ENCODE results near the gene COL21A1. TPM values are rescaled to one million over a fixed set of nuclear protein-coding genes. Genes with fewer than 3 reads are reported as not detected.

Gene COL21A1
- total RNA-seq, 1 experiment from 2014 or later: 49.0 TPM

GRCh38 chr6:56051202-56051598 is 196.2 kb downstream of the COL21A1 start:
- TF ChIP-seq, protein P1, sequence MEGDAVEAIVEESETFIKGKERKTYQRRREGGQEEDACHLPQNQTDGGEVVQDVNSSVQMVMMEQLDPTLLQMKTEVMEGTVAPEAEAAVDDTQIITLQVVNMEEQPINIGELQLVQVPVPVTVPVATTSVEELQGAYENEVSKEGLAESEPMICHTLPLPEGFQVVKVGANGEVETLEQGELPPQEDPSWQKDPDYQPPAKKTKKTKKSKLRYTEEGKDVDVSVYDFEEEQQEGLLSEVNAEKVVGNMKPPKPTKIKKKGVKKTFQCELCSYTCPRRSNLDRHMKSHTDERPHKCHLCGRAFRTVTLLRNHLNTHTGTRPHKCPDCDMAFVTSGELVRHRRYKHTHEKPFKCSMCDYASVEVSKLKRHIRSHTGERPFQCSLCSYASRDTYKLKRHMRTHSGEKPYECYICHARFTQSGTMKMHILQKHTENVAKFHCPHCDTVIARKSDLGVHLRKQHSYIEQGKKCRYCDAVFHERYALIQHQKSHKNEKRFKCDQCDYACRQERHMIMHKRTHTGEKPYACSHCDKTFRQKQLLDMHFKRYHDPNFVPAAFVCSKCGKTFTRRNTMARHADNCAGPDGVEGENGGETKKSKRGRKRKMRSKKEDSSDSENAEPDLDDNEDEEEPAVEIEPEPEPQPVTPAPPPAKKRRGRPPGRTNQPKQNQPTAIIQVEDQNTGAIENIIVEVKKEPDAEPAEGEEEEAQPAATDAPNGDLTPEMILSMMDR (conservative IDR thresholded peaks at IDR 0.05; ENCODE audit: low read depth, low read length): no peak
- no peak for TF ChIP-seq EZH2 (IDR thresholded peaks at IDR 0.05; ENCODE audit: borderline replicate concordance, low read depth, low read length, poor library complexity, severe bottlenecking)
- POLR2A ChIA-PET (ENCODE audit: low non-redundant PET): interaction anchor here (0.6 kb wide), 1 partner anchor 107 kb away, joined by 4 read pairs; no protein-coding TSS in a partner anchor
- no peak overlapping the region for H3K4me3 ChIP-seq (ENCODE audit: low read depth, low read length, poor library complexity, severe bottlenecking)
- peak overlapping the region; percentile 27 for H3K27ac ChIP-seq (ENCODE audit: low read depth, low read length, poor library complexity, severe bottlenecking)
- intact Hi-C loops (cut with micrococcal nuclease; ENCODE audit: unreplicated experiment): no loop called here
- BruUV-seq (replicated peaks): no TSS peak
- H3K4me1 ChIP-seq (ENCODE audit: insufficient read depth, low read length, poor library complexity, severe bottlenecking): peaks cover 37% of the 10 kb centered on the region
- DNase-seq (ENCODE audit: low spot score): peak; percentile 54
- no peaks in the 10 kb centered on the region for H3K9me3 ChIP-seq (ENCODE audit: low read depth, low read length, poor library complexity, severe bottlenecking)
- no peaks in the 10 kb centered on the region for H3K27me3 ChIP-seq (replicated peaks; ENCODE audit: insufficient read depth, low read depth, low read length, poor library complexity)
- CTCF ChIA-PET: no interaction called here
- H3K36me3 ChIP-seq (ENCODE audit: insufficient read depth, low read length, poor library complexity, severe bottlenecking): no peaks in the 10 kb centered on the region

GRCh38 chr6:56050530-56051201 is 196.7 kb downstream of the COL21A1 start:
- H3K9me3 ChIP-seq (ENCODE audit: low read depth, low read length, poor library complexity, severe bottlenecking): no peaks in the 10 kb centered on the region
- no peak for TF ChIP-seq EZH2 (IDR thresholded peaks at IDR 0.05; ENCODE audit: borderline replicate concordance, low read depth, low read length, poor library complexity, severe bottlenecking)
- TF ChIP-seq, protein P1 (conservative IDR thresholded peaks at IDR 0.05; ENCODE audit: low read depth, low read length): no peak
- peak overlapping the region; percentile 27 for H3K27ac ChIP-seq (ENCODE audit: low read depth, low read length, poor library complexity, severe bottlenecking)
- DNase-seq (ENCODE audit: low spot score): peak; percentile 70
- POLR2A ChIA-PET (ENCODE audit: low non-redundant PET): no interaction called here
- no peaks in the 10 kb centered on the region for H3K36me3 ChIP-seq (ENCODE audit: insufficient read depth, low read length, poor library complexity, severe bottlenecking)
- BruUV-seq (replicated peaks): no TSS peak
- no peaks in the 10 kb centered on the region for H3K27me3 ChIP-seq (replicated peaks; ENCODE audit: insufficient read depth, low read depth, low read length, poor library complexity)
- CTCF ChIA-PET: no interaction called here
- H3K4me1 ChIP-seq (ENCODE audit: insufficient read depth, low read length, poor library complexity, severe bottlenecking): peaks cover 37% of the 10 kb centered on the region
- peak overlapping the region; percentile 20 for H3K4me3 ChIP-seq (ENCODE audit: low read depth, low read length, poor library complexity, severe bottlenecking)
- intact Hi-C loops (cut with micrococcal nuclease; ENCODE audit: unreplicated experiment): no loop called here

GRCh38 chr6:56048601-56049000 is 198.8 kb downstream of the COL21A1 start:
- CTCF ChIA-PET: no interaction called here
- Histone ChIP-seq H3K9me3 (ENCODE audit: low read depth, low read length, poor library complexity, severe bottlenecking) (no peaks in the 10 kb centered on the region), H3K27ac (ENCODE audit: low read depth, low read length, poor library complexity, severe bottlenecking) (no peak overlapping the region), H3K4me3 (ENCODE audit: low read depth, low read length, poor library complexity, severe bottlenecking) (no peak overlapping the region), H3K4me1 (ENCODE audit: insufficient read depth, low read length, poor library complexity, severe bottlenecking) (peaks cover 37% of the 10 kb centered on the region), H3K27me3 (replicated peaks; ENCODE audit: insufficient read depth, low read depth, low read length, poor library complexity) (no peaks in the 10 kb centered on the region), H3K36me3 (ENCODE audit: insufficient read depth, low read length, poor library complexity, severe bottlenecking) (no peaks in the 10 kb centered on the region)
- DNase-seq (ENCODE audit: low spot score): no peak
- POLR2A ChIA-PET (ENCODE audit: low non-redundant PET): no interaction called here
- TF ChIP-seq EZH2 (IDR thresholded peaks at IDR 0.05; ENCODE audit: borderline replicate concordance, low read depth, low read length, poor library complexity, severe bottlenecking): no peak
- TF ChIP-seq, protein P1 (conservative IDR thresholded peaks at IDR 0.05; ENCODE audit: low read depth, low read length): no peak
- intact Hi-C loops (cut with micrococcal nuclease; ENCODE audit: unreplicated experiment): no loop called here
- BruUV-seq (replicated peaks): no TSS peak

All from A673 (cell line).